Mesenchymal stem cell (in vitro differentiated cells and primary cell): ENCODE measurements around the gene KHK.

ENCODE experiments used
- DNase-seq: peaks from one replicate; pipeline ENCODE4 v3.0.0-alpha.2; 2013
- H2AFZ ChIP-seq: one replicate; pipeline ENCODE4 v1.6.1; 2013; ENCODE audit warnings: low read depth, mild to moderate bottlenecking, control low read depth, inconsistent platforms, low read length, moderate library complexity
- H2AK5ac ChIP-seq: 2 replicates; pipeline ENCODE4 v1.6.1; 2013; ENCODE audit warnings: low read length, moderate library complexity, mild to moderate bottlenecking, inconsistent platforms; ENCODE audit not compliant: severe bottlenecking
- H2BK120ac ChIP-seq: one replicate; pipeline ENCODE4 v1.6.1; 2013; ENCODE audit warnings: low read depth, mild to moderate bottlenecking, inconsistent platforms, low read length, moderate library complexity
- H2BK12ac ChIP-seq, 2 experiments: one replicate each; pipeline ENCODE4 v1.6.1; 2013; ENCODE audit warnings: inconsistent platforms in 2 of 2, low read length in 2 of 2, mild to moderate bottlenecking in 2 of 2, moderate library complexity in 2 of 2, control low read depth in 1 of 2
- H2BK15ac ChIP-seq: one replicate; pipeline ENCODE4 v1.6.1; 2013; ENCODE audit warnings: mild to moderate bottlenecking, low read depth, inconsistent platforms; ENCODE audit not compliant: poor library complexity, severe bottlenecking
- H2BK5ac ChIP-seq: 2 replicates; pipeline ENCODE4 v1.6.1; 2013; ENCODE audit warnings: low read depth, mild to moderate bottlenecking, low read length, control low read depth, inconsistent platforms; ENCODE audit not compliant: poor library complexity, severe bottlenecking
- H3K14ac ChIP-seq, 2 experiments: one replicate each; pipeline ENCODE4 v1.6.1; 2013; ENCODE audit warnings: inconsistent platforms in 2 of 2, low read length in 2 of 2, control low read depth in 1 of 2, mild to moderate bottlenecking in 1 of 2, moderate library complexity in 1 of 2
- H3K18ac ChIP-seq, 2 experiments: one replicate each; pipeline ENCODE4 v1.6.1; 2013; ENCODE audit warnings: inconsistent platforms in 2 of 2, low read length in 2 of 2, control low read depth in 1 of 2, low read depth in 1 of 2, mild to moderate bottlenecking in 1 of 2
- H3K23ac ChIP-seq, 2 experiments: one replicate each; pipeline ENCODE4 v1.6.1; 2013; ENCODE audit warnings: inconsistent platforms in 2 of 2, low read length in 2 of 2, mild to moderate bottlenecking in 2 of 2, moderate library complexity in 2 of 2, control low read depth in 1 of 2
- H3K27ac ChIP-seq: 2 replicates; pipeline ENCODE4 v1.5.1; 2013; ENCODE audit warnings: mild to moderate bottlenecking, moderate library complexity, low read length, control low read depth, inconsistent platforms; ENCODE audit not compliant: poor library complexity, severe bottlenecking
- H3K27me3 ChIP-seq, 2 experiments: 2 replicates each; pipeline versions ENCODE4 v1.6.1 to v1.7.0; 2013; ENCODE audit warnings: low read length in 2 of 2, mild to moderate bottlenecking in 2 of 2, moderate library complexity in 2 of 2, control low read depth in 1 of 2, inconsistent platforms in 1 of 2; ENCODE audit not compliant: control insufficient read depth in 1 of 2, insufficient read depth in 1 of 2
- H3K36me3 ChIP-seq, 2 experiments: 2 replicates each; pipeline versions ENCODE4 v1.6.1 to v1.7.0; 2013; ENCODE audit warnings: low read length in 2 of 2, control low read depth in 1 of 2, inconsistent platforms in 1 of 2, low read depth in 1 of 2, mild to moderate bottlenecking in 1 of 2; ENCODE audit not compliant: insufficient read depth in 2 of 2, control insufficient read depth in 1 of 2
- H3K4ac ChIP-seq, 2 experiments: one replicate each; pipeline ENCODE4 v1.6.1; 2013; ENCODE audit warnings: inconsistent platforms in 2 of 2, low read length in 2 of 2, mild to moderate bottlenecking in 2 of 2, moderate library complexity in 2 of 2, control low read depth in 1 of 2, low read depth in 1 of 2
- H3K4me1 ChIP-seq: 2 replicates; pipeline ENCODE4 v1.6.1; 2013; ENCODE audit warnings: low read depth, low read length, control low read depth; ENCODE audit not compliant: control insufficient read depth, insufficient read depth
- H3K4me2 ChIP-seq: 2 replicates; pipeline ENCODE4 v1.6.1; 2013; ENCODE audit warnings: low read length, mild to moderate bottlenecking, inconsistent platforms; ENCODE audit not compliant: poor library complexity, severe bottlenecking
- H3K4me3 ChIP-seq, 2 experiments: 2 replicates each; pipeline versions ENCODE4 v1.5.1 to v1.7.0; 2013; ENCODE audit warnings: low read length in 2 of 2, mild to moderate bottlenecking in 2 of 2, control low read depth in 1 of 2, low read depth in 1 of 2; ENCODE audit not compliant: insufficient read depth in 1 of 2
- H3K79me1 ChIP-seq: replicated peaks from 2 replicates; pipeline ENCODE4 v1.6.1; 2013; ENCODE audit warnings: mild to moderate bottlenecking, control low read depth, low read length, inconsistent platforms; ENCODE audit not compliant: poor library complexity, severe bottlenecking
- H3K9ac ChIP-seq: 2 replicates; pipeline ENCODE4 v1.7.0; 2013; ENCODE audit warnings: mild to moderate bottlenecking, low read length, moderate library complexity
- H3K9me3 ChIP-seq: 2 replicates; pipeline ENCODE4 v1.7.0; 2013; ENCODE audit warnings: mild to moderate bottlenecking, low read length; ENCODE audit not compliant: control insufficient read depth
- H4K8ac ChIP-seq: one replicate; pipeline ENCODE4 v1.6.1; 2013; ENCODE audit warnings: inconsistent platforms, mild to moderate bottlenecking, low read length, moderate library complexity
- H4K91ac ChIP-seq: one replicate; pipeline ENCODE4 v1.6.1; 2013; ENCODE audit warnings: mild to moderate bottlenecking, low read length, inconsistent platforms
- WGBS: methylation state at CpG from one replicate; pipeline ENCODE4 v1.1.7; 2013; ENCODE audit warnings: mixed read lengths; 5-methylcytosine and 5-hydroxymethylcytosine counted together

The KHK gene

DNA sequence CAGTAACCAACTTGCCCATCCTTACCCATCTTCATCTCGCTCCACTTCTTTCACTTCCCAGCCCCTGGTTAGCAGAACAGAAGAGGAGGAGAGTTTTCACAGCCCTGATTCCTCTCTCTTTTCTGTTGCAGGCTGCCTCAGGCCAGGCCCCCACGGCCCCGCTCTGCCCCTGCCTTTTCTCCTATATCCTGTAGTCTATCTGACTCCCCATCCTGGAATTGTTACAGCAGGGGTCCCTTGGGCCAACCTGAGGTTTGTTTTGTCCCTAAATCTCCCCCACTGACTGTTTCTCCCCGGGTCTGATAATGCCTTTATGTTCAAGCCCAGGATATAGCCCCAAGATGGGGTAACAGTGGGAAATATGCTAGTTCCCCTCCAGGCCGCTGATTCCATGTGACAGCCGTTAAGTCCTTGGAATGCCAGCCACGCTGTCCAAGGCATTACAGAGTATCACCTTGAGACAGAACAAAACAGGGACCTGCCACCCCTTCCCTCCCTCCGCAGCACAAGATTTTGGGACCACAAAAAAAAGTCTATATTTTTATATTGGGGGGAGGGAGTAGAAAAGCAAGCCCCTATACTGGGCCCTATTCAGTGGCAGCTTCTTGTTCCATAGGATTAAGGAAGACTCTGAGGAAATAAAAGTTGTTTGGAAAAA lies 16.5 kb upstream of the KHK start:
- H2AFZ ChIP-seq: no peak overlapping the region
- H4K8ac ChIP-seq: no peak overlapping the region
- H3K4me3 ChIP-seq: peak overlapping the region in 1 of 2 experiments; percentile 100
- WGBS: 89% methylated on average over 6 of the region's 8 CpGs
- peak overlapping the region; percentile 80 for H3K4me2 ChIP-seq
- H3K18ac ChIP-seq: no peak overlapping the region
- no peak overlapping the region for H3K27ac ChIP-seq
- no peak overlapping the region for H2BK120ac ChIP-seq
- no peak overlapping the region for H2BK5ac ChIP-seq
- H3K4ac ChIP-seq: peak overlapping the region in 1 of 2 experiments; percentile 64
- peak overlapping the region in 1 of 2 experiments; percentile 42 for H3K23ac ChIP-seq
- H3K4me1 ChIP-seq: peaks cover 28% of the 10 kb centered on the region
- H3K14ac ChIP-seq: no peak overlapping the region
- peak overlapping the region; percentile 24 for H2AK5ac ChIP-seq
- peaks cover 16% of the 10 kb centered on the region for H3K79me1 ChIP-seq
- H3K9ac ChIP-seq: peak overlapping the region; percentile 99
- no peaks in the 10 kb centered on the region for H3K27me3 ChIP-seq
- no peak for DNase-seq
- no peak overlapping the region for H2BK15ac ChIP-seq
- H3K36me3 ChIP-seq: peaks cover 32 to 51% of the 10 kb centered on the region in 2 experiments
- no peak overlapping the region for H2BK12ac ChIP-seq
- H4K91ac ChIP-seq: no peak overlapping the region
- H3K9me3 ChIP-seq: no peaks in the 10 kb centered on the region

DNA sequence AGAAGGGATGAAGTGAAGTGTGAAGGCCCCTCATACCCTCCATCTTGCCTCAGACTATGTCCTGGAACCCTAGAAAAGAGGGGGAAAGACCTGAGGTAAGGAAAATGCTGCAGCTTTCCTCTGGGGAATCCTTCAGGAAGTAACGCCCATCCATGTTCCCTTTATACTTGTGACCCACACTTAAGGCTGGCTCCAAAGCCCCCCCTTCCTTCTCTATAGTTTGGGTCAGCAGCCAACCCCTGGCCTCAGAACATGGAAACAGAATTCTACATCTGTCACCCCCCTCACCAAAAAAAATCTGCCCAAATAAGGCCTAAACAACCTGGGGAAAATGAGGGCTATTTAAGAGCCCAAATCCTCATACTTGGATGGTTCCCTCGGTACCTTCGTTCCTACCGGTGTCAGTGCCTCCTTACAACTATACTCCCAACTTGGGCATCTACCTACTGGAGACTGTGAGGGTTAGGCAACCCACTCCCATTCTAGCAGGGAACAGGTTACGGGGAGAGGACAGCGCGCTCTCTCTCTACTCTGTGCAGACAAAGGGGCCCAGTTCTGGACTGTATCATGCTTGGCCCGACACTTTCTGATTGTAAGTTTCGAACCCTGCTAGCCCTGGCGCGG lies 15.8 kb upstream of the KHK start:
- H4K91ac ChIP-seq: peak overlapping the region; percentile 16
- H4K8ac ChIP-seq: peak overlapping the region; percentile 55
- DNase-seq: no peak
- H3K4me2 ChIP-seq: peak overlapping the region; percentile 80
- H2BK15ac ChIP-seq: no peak overlapping the region
- H2AK5ac ChIP-seq: peak overlapping the region; percentile 75
- H3K4me3 ChIP-seq: peak overlapping the region; percentile 89 to 100
- peaks cover 28% of the 10 kb centered on the region for H3K4me1 ChIP-seq
- no peak overlapping the region for H2AFZ ChIP-seq
- peak overlapping the region; percentile 73 for H2BK120ac ChIP-seq
- H3K23ac ChIP-seq: peak overlapping the region in 1 of 2 experiments; percentile 100
- H3K79me1 ChIP-seq: peaks cover 14% of the 10 kb centered on the region
- H3K27me3 ChIP-seq: no peaks in the 10 kb centered on the region
- peak overlapping the region; percentile 66 for H3K27ac ChIP-seq
- 8% methylated on average over 11 of the region's 11 CpGs for WGBS
- H2BK12ac ChIP-seq: peak overlapping the region; percentile 40 to 90
- H3K4ac ChIP-seq: peak overlapping the region; percentile 64 to 99
- no peaks in the 10 kb centered on the region for H3K9me3 ChIP-seq
- H2BK5ac ChIP-seq: peak overlapping the region; percentile 46
- H3K36me3 ChIP-seq: peaks cover 31 to 44% of the 10 kb centered on the region in 2 experiments
- peak overlapping the region; percentile 95 for H3K18ac ChIP-seq
- H3K14ac ChIP-seq: peak overlapping the region in 1 of 2 experiments; percentile 45
- H3K9ac ChIP-seq: peak overlapping the region; percentile 99

DNA sequence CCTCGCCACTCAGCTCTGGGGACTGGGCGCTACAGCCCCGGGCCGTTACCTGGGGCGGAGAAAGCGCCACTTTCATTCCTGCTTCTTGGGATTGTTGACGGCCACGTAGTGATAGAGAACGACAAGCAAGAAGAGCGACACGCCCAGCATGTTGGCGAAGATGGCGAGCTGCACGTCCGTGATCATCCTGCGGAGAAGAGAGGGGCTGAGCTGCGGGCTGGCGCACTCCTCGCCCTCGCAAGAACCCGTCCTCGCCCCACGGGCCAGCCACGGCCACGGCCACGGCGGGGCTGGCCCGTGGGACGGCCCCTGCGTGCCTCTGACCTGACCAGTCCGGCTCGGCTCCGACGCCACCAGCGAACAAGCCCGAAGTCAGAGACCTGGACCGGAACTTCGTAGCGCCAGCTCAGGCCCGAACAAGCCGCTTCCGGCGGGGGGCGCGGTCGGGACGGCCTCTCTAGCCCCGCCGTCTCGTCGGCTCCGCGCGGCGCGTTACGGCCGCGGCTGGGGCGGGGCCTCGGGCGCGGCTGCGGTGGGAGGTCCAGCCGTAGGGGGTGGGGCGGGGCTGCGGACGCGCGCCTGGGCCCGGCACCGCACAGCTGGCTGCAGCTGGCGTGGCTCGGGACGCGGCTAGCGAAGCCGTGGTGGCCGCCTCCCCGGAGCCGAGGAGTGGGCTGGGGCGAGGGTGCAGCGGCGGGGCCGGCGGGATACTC lies 15.1 kb upstream of the KHK start, which contains the start of gene OST4:
OST4 (minus strand) TSS at position 378 of the 713 bp plus-strand sequence.
- Histone ChIP-seq H3K36me3 (peaks cover 30 to 37% of the 10 kb centered on the region in 2 experiments), H3K4me2 (peak within 1 kb of the TSS; percentile 90), H3K23ac (peak within 1 kb of the TSS in 1 of 2 experiments; percentile 100), H3K79me1 (peaks cover 12% of the 10 kb centered on the region), H2BK12ac (peak within 1 kb of the TSS; percentile 40 to 90), H3K27ac (peak within 1 kb of the TSS; percentile 68), H2AK5ac (peak within 1 kb of the TSS; percentile 75), H3K4ac (peak within 1 kb of the TSS; percentile 98 to 100), H4K8ac (peak within 1 kb of the TSS; percentile 98), H3K9me3 (no peaks in the 10 kb centered on the region), H3K9ac (peak within 1 kb of the TSS; percentile 99), H2AFZ (peak within 1 kb of the TSS; percentile 56), H3K18ac (peak within 1 kb of the TSS; percentile 96 to 99), H4K91ac (peak within 1 kb of the TSS; percentile 99), H2BK5ac (peak within 1 kb of the TSS; percentile 77), H3K14ac (peak within 1 kb of the TSS in 1 of 2 experiments; percentile 93), H3K4me1 (peaks cover 28% of the 10 kb centered on the region), H3K4me3 (peak within 1 kb of the TSS; percentile 89 to 100), H2BK15ac (peak within 1 kb of the TSS; percentile 99), H3K27me3 (no peaks in the 10 kb centered on the region), H2BK120ac (peak within 1 kb of the TSS; percentile 92)
- WGBS: 0% methylated on average over 54 of the region's 86 CpGs
- peak; percentile 94 for DNase-seq
